ENCODE results near the gene SPPL2B. TPM values are rescaled to one million over a fixed set of nuclear protein-coding genes. Genes with fewer than 3 reads are reported as not detected.

SPPL2B gene
- total RNA-seq, 2 donors from 2014 or later = 54.0 to 87.1 TPM

GRCh38 chr19:2340496-2341243, 12.2 kb downstream of the SPPL2B start:
- Histone ChIP-seq H3K4me1 (replicated peaks) (no peaks in the 10 kb centered on the region), H3K27me3 (replicated peaks; ENCODE audit: insufficient read depth) (no peaks in the 10 kb centered on the region), H3K27ac (peak overlapping the region; percentile 7 to 45), H3K9me3 (no peaks in the 10 kb centered on the region), H3K36me3 (no peaks in the 10 kb centered on the region), H3K4me3 (no peak overlapping the region)
- DNase-seq (ENCODE audit: low spot score) = no peak
- 90% methylated on average over 27 of the region's 38 CpGs for WGBS
- intact Hi-C loops (cut with DNase I) = no loop called here
- TF ChIP-seq POLR2AphosphoS5 (IDR thresholded peaks at IDR 0.05) (no peak), POLR2A (IDR thresholded peaks at IDR 0.05) (no peak), CTCF (IDR thresholded peaks at IDR 0.05) (no peak)

GRCh38 chr19:2341244-2341751, 12.8 kb downstream of the SPPL2B start:
- H3K4me1 ChIP-seq (replicated peaks) = no peaks in the 10 kb centered on the region
- intact Hi-C loops (cut with DNase I) = no loop called here
- no peak for DNase-seq (ENCODE audit: low spot score)
- H3K36me3 ChIP-seq = no peaks in the 10 kb centered on the region
- no peaks in the 10 kb centered on the region for H3K27me3 ChIP-seq (replicated peaks; ENCODE audit: insufficient read depth)
- TF ChIP-seq POLR2A (IDR thresholded peaks at IDR 0.05) = no peak
- TF ChIP-seq CTCF (IDR thresholded peaks at IDR 0.05) = no peak
- TF ChIP-seq POLR2AphosphoS5 (IDR thresholded peaks at IDR 0.05) = no peak
- no peaks in the 10 kb centered on the region for H3K9me3 ChIP-seq
- peak overlapping the region; percentile 7 to 45 for H3K27ac ChIP-seq
- H3K4me3 ChIP-seq = no peak overlapping the region
- WGBS = 56% methylated on average over 14 of the region's 24 CpGs

GRCh38 chr19:2341982-2342381, 13.5 kb downstream of the SPPL2B start:
- H3K36me3 ChIP-seq = peaks cover 0 to 2% of the 10 kb centered on the region in 2 donors
- no peak overlapping the region for H3K4me3 ChIP-seq
- TF ChIP-seq POLR2AphosphoS5 (IDR thresholded peaks at IDR 0.05) (no peak), POLR2A (IDR thresholded peaks at IDR 0.05) (no peak), CTCF (IDR thresholded peaks at IDR 0.05) (no peak)
- no peaks in the 10 kb centered on the region for H3K4me1 ChIP-seq (replicated peaks)
- H3K9me3 ChIP-seq = no peaks in the 10 kb centered on the region
- intact Hi-C loops (cut with DNase I) = no loop called here
- 60% methylated on average over 15 of the region's 15 CpGs for WGBS
- no peak for DNase-seq (ENCODE audit: low spot score)
- peak overlapping the region; percentile 7 to 45 for H3K27ac ChIP-seq
- no peaks in the 10 kb centered on the region for H3K27me3 ChIP-seq (replicated peaks; ENCODE audit: insufficient read depth)

GRCh38 chr19:2342656-2343288, 14.3 kb downstream of the SPPL2B start:
- no peaks in the 10 kb centered on the region for H3K27me3 ChIP-seq (replicated peaks; ENCODE audit: insufficient read depth)
- H3K27ac ChIP-seq = no peak overlapping the region
- no peak overlapping the region for H3K4me3 ChIP-seq
- 97% methylated on average over 29 of the region's 29 CpGs for WGBS
- H3K36me3 ChIP-seq = peaks cover 0 to 2% of the 10 kb centered on the region in 2 donors
- no peak for DNase-seq (ENCODE audit: low spot score)
- TF ChIP-seq CTCF (IDR thresholded peaks at IDR 0.05) (no peak), POLR2AphosphoS5 (IDR thresholded peaks at IDR 0.05) (no peak), POLR2A (IDR thresholded peaks at IDR 0.05) (no peak)
- intact Hi-C loops (cut with DNase I) = no loop called here
- no peaks in the 10 kb centered on the region for H3K9me3 ChIP-seq
- H3K4me1 ChIP-seq (replicated peaks) = no peaks in the 10 kb centered on the region
